Keratinocyte (primary cell): ENCODE results near the gene G6PC3. TPM values are rescaled to one million over a fixed set of nuclear protein-coding genes. Genes with fewer than 3 reads are reported as not detected.

ENCODE experiments used
- DNase-seq: peaks from one replicate; pipeline ENCODE4 v3.0.0-alpha.2; 2011; ENCODE audit warnings: low read depth, missing footprints, low spot score
- FAIRE-seq: peaks from 2 replicates; lab custom pipeline; 2011; peaks lifted over from hg19 to GRCh38; lab: Jason Lieb, UNC
- H2AFZ ChIP-seq: 2 replicates; pipeline ENCODE4 v1.6.0; 2012; ENCODE audit warnings: low read length, control low read depth, inconsistent platforms; ENCODE audit not compliant: control insufficient read depth
- H3K27ac ChIP-seq: 2 replicates; pipeline ENCODE4 v1.5.1; 2011; ENCODE audit warnings: low read length; ENCODE audit not compliant: control insufficient read depth, insufficient read depth
- H3K27me3 ChIP-seq: 3 replicates; pipeline ENCODE4 v1.6.0; 2011; ENCODE audit warnings: low read length; ENCODE audit not compliant: control insufficient read depth, insufficient read depth; ENCODE audit errors: extremely low read depth
- H3K36me3 ChIP-seq, 2 experiments: 2 replicates in 1 of 2; 3 replicates in 1 of 2; pipeline ENCODE4 v1.5.1; 2011; ENCODE audit warnings: low read length in 2 of 2, mild to moderate bottlenecking in 1 of 2; ENCODE audit not compliant: control insufficient read depth in 2 of 2, insufficient read depth in 2 of 2; ENCODE audit errors: extremely low read depth in 1 of 2
- H3K4me1 ChIP-seq: 3 replicates; pipeline ENCODE4 v1.5.1; 2011; ENCODE audit warnings: low read length; ENCODE audit not compliant: control insufficient read depth, insufficient read depth; ENCODE audit errors: extremely low read depth
- H3K4me2 ChIP-seq: 3 replicates; pipeline ENCODE4 v1.6.0; 2011; ENCODE audit warnings: low read depth, low read length; ENCODE audit not compliant: control insufficient read depth, insufficient read depth; ENCODE audit errors: extremely low read depth
- H3K4me3 ChIP-seq, 3 experiments: fragments of 200-600 bp in 1 of 3; sonication (generic) in 1 of 3; 2 replicates in 2 of 3; 3 replicates in 1 of 3; pipeline ENCODE4 v1.5.1; 2011 to 2016; ENCODE audit warnings: low read length in 3 of 3, mild to moderate bottlenecking in 3 of 3, control low read depth in 2 of 3, inconsistent platforms in 1 of 3, low read depth in 1 of 3, mixed read lengths in 1 of 3, mixed run types in 1 of 3, moderate library complexity in 1 of 3; ENCODE audit not compliant: control insufficient read depth in 2 of 3, insufficient read depth in 2 of 3; ENCODE audit errors: extremely low read depth in 1 of 3
- H3K79me2 ChIP-seq: 2 replicates; pipeline ENCODE4 v1.6.0; 2012; ENCODE audit warnings: low read length; ENCODE audit not compliant: control insufficient read depth, insufficient read depth
- H3K9ac ChIP-seq: 3 replicates; pipeline ENCODE4 v1.6.0; 2011; ENCODE audit warnings: low read length; ENCODE audit not compliant: control insufficient read depth, insufficient read depth; ENCODE audit errors: extremely low read depth
- H3K9me1 ChIP-seq: 3 replicates; pipeline ENCODE4 v1.6.0; 2011; ENCODE audit warnings: low read length; ENCODE audit not compliant: control insufficient read depth, insufficient read depth; ENCODE audit errors: extremely low read depth
- H3K9me3 ChIP-seq: 2 replicates; pipeline ENCODE4 v1.5.1; 2012; ENCODE audit warnings: low read depth, low read length; ENCODE audit not compliant: control insufficient read depth
- H4K20me1 ChIP-seq: 3 replicates; pipeline ENCODE4 v1.6.0; 2011; ENCODE audit warnings: low read length; ENCODE audit not compliant: control insufficient read depth, insufficient read depth; ENCODE audit errors: extremely low read depth
- CTCF ChIP-seq, 3 experiments: IDR thresholded peaks in 1 of 3; conservative IDR thresholded peaks in 1 of 3; optimal IDR thresholded peaks in 1 of 3; 2 replicates in 2 of 3; 3 replicates in 1 of 3; pipeline versions ENCODE3 to v1.5.1; 2011; ENCODE audit warnings: low read length in 3 of 3, mild to moderate bottlenecking in 3 of 3, moderate library complexity in 2 of 3, control low read depth in 1 of 3, inconsistent platforms in 1 of 3; ENCODE audit not compliant: insufficient read depth in 2 of 3; ENCODE audit errors: extremely low read depth in 1 of 3
- EZH2 ChIP-seq: IDR thresholded peaks from one replicate; pipeline ENCODE4 v1.6.1; 2012; ENCODE audit warnings: inconsistent platforms, mild to moderate bottlenecking, low read length, moderate library complexity
- dilution Hi-C: fragments of 300-500 bp; cut with MboI; formaldehyde crosslinking; loops from one replicate; pipeline ENCODE4 v1.7.0; 2020; ENCODE audit warnings: low sequenced_read_pairs; ENCODE audit not compliant: extremely low pct_ligation_motif_present
- polyA plus RNA-seq, 5 experiments: library from polyadenylated mRNA; depleted of rRNA in 3 of 5; stranded (reverse) in 3 of 5; stranded (forward) in 1 of 5; unstranded in 1 of 5; fragments of >200 nt; gene quantifications; 1 replicate in 1 of 5; 2 replicates in 3 of 5; 3 replicates in 1 of 5; pipeline versions ENCODE4 v1.2.1 to v1.2.3, GENCODE V29; 2011 to 2012; ENCODE audit warnings: missing spikeins in 2 of 5, low read depth in 1 of 5, low replicate concordance in 1 of 5

The G6PC3 gene
- polyA plus RNA-seq, 1 donor (not counting 4 experiments of a cell fraction or from before 2014, with no cell fraction given), result 28.0 TPM

GRCh38 chr17:44029736-44030135, 40.8 kb upstream of the G6PC3 start:
- Histone ChIP-seq H4K20me1 (no peaks in the 10 kb centered on the region), H3K9me1 (no peaks in the 10 kb centered on the region), H3K27ac (no peak overlapping the region), H2AFZ (no peak overlapping the region), H3K4me3 (no peak overlapping the region), H3K4me1 (no peaks in the 10 kb centered on the region), H3K9ac (no peak overlapping the region), H3K36me3 (peaks cover 18 to 22% of the 10 kb centered on the region in 2 experiments), H3K9me3 (no peaks in the 10 kb centered on the region), H3K79me2 (no peaks in the 10 kb centered on the region), H3K4me2 (no peak overlapping the region), H3K27me3 (no peaks in the 10 kb centered on the region)
- DNase-seq (no peak), FAIRE-seq (no peak)
- dilution Hi-C loops, result no loop called here
- no peak for TF ChIP-seq CTCF (optimal IDR thresholded peaks at IDR 0.05 in 1 of 3, IDR thresholded peaks at IDR 0.05 in 1 of 3, conservative IDR thresholded peaks at IDR 0.05 in 1 of 3; ENCODE audit: extremely low read depth in 1 of 3, insufficient read depth in 2 of 3, low read length in 3 of 3)
- TF ChIP-seq EZH2, result no peak

GRCh38 chr17:44030482-44030881, 40.1 kb upstream of the G6PC3 start:
- dilution Hi-C loops, result no loop called here
- Histone ChIP-seq H2AFZ (no peak overlapping the region), H3K4me2 (no peak overlapping the region), H3K4me3 (no peak overlapping the region), H3K9me3 (no peaks in the 10 kb centered on the region), H3K27me3 (no peaks in the 10 kb centered on the region), H3K79me2 (no peaks in the 10 kb centered on the region), H3K36me3 (peaks cover 18 to 22% of the 10 kb centered on the region in 2 experiments), H3K9me1 (no peaks in the 10 kb centered on the region), H3K9ac (no peak overlapping the region), H3K4me1 (no peaks in the 10 kb centered on the region), H4K20me1 (no peaks in the 10 kb centered on the region), H3K27ac (no peak overlapping the region)
- TF ChIP-seq CTCF (optimal IDR thresholded peaks at IDR 0.05 in 1 of 3, IDR thresholded peaks at IDR 0.05 in 1 of 3, conservative IDR thresholded peaks at IDR 0.05 in 1 of 3; ENCODE audit: extremely low read depth in 1 of 3, insufficient read depth in 2 of 3, low read length in 3 of 3), result no peak
- TF ChIP-seq EZH2, result no peak
- no peak for DNase-seq
- FAIRE-seq, result no peak
